HCT116 (cell line): ENCODE results near the gene CDKN2B-AS1. TPM values are rescaled to one million over a fixed set of nuclear protein-coding genes. Genes with fewer than 3 reads are reported as not detected.

Experiments
- ATAC-seq: fragments of 200-7000 bp; cut with Tn5 transposase; 2 replicates; pipeline ENCODE4 v1.9.1; 2020; ENCODE audit warnings: mild to moderate bottlenecking, moderate library complexity
- BruUV-seq: library from RNA; stranded (reverse); fragments of 400-500 nt; replicated peaks from 2 replicates; lab custom pipeline; 2021; lab: Mats Ljungman, UMichigan
- CTCF ChIA-PET: fragments of 300-600 bp; sonication (Branson Sonifier 250); formaldehyde crosslinking; loops from one replicate; lab custom pipeline; 2021; ENCODE audit warnings: antibody characterized with exemption; lab: Charles Lee
- POLR2A ChIA-PET: fragments of 300-600, 350-600 bp; sonication (Branson Sonifier 250); formaldehyde crosslinking; loops from one replicate; lab custom pipeline; 2021; ENCODE audit warnings: antibody characterized with exemption; lab: Charles Lee
- RAD21 ChIA-PET, 2 experiments: fragments of 300-600 bp; sonication (Branson Sonifier 250); formaldehyde crosslinking; loops; one replicate each; lab custom pipeline; 2023; ENCODE audit warnings: low total read pairs in 2 of 2; ENCODE audit not compliant: uncharacterized antibody in 2 of 2, unreplicated experiment in 2 of 2, low non-redundant PET in 1 of 2; lab: Charles Lee
- DNase-seq: peaks from one replicate; pipeline ENCODE4 v3.0.0-alpha.2; 2010; ENCODE audit warnings: low read depth, low spot score
- H2AFZ ChIP-seq: fragments of 200-600 bp; shearing (Covaris generic), sonication (generic); 2 replicates; pipeline ENCODE4 v1.6.1; 2017; ENCODE audit warnings: low read depth, mixed run types, mixed read lengths, antibody characterized with exemption, low read length; ENCODE audit not compliant: poor library complexity, severe bottlenecking
- H3K27ac ChIP-seq: 2 replicates; pipeline ENCODE4 v1.5.1; 2012; ENCODE audit warnings: low read depth, low read length
- H3K27me3 ChIP-seq: fragments of 200-600 bp; sonication (generic); 2 replicates; pipeline ENCODE4 v1.6.1; 2016; ENCODE audit warnings: mixed run types, low read length, mixed read lengths; ENCODE audit not compliant: insufficient read depth
- H3K36me3 ChIP-seq, 2 experiments: fragments of 200-500 bp in 1 of 2; fragments of 200-600 bp in 1 of 2; sonication (Bioruptor generic) in 1 of 2; sonication (generic) in 1 of 2; 2 replicates each; pipeline versions ENCODE4 v1.5.1 to v1.6.1; 2014 to 2016; ENCODE audit warnings: low read length in 2 of 2, inconsistent platforms in 1 of 2, mixed read lengths in 1 of 2, mixed run types in 1 of 2; ENCODE audit not compliant: insufficient read depth in 2 of 2, control insufficient read depth in 1 of 2
- H3K4me1 ChIP-seq, 2 experiments: fragments of 200-600 bp in 1 of 2; sonication (generic) in 1 of 2; 2 replicates each; pipeline versions ENCODE4 v1.5.1 to v1.6.1; 2012 to 2017; ENCODE audit warnings: low read length in 2 of 2, inconsistent platforms in 1 of 2, mild to moderate bottlenecking in 1 of 2, mixed read lengths in 1 of 2, mixed run types in 1 of 2, moderate library complexity in 1 of 2; ENCODE audit not compliant: insufficient read depth in 2 of 2, control insufficient read depth in 1 of 2
- H3K4me2 ChIP-seq: fragments of 200-600 bp; sonication (generic); 2 replicates; pipeline ENCODE4 v1.6.1; 2017; ENCODE audit warnings: mixed run types, low read length, mixed read lengths
- H3K4me3 ChIP-seq, 2 experiments: fragments of 200-600 bp in 1 of 2; sonication (generic) in 1 of 2; replicated peaks in 1 of 2; 2 replicates each; pipeline ENCODE4 v1.5.1; 2011 to 2016; ENCODE audit warnings: low read length in 2 of 2, control low read depth in 1 of 2, low read depth in 1 of 2, mild to moderate bottlenecking in 1 of 2, mixed read lengths in 1 of 2, mixed run types in 1 of 2
- H3K79me2 ChIP-seq: fragments of 200-600 bp; sonication (generic); 2 replicates; pipeline ENCODE4 v1.6.1; 2017; ENCODE audit warnings: mild to moderate bottlenecking, mixed run types, low read length, moderate library complexity, mixed read lengths; ENCODE audit not compliant: insufficient read depth
- H3K9ac ChIP-seq: fragments of 200-600 bp; sonication (generic); 2 replicates; pipeline ENCODE4 v1.6.1; 2016; ENCODE audit warnings: low read length, mixed read lengths
- H3K9me2 ChIP-seq: fragments of 200-600 bp; sonication (generic), shearing (Covaris generic); 2 replicates; pipeline ENCODE4 v1.6.1; 2017; ENCODE audit warnings: mixed run types, mild to moderate bottlenecking, moderate library complexity; ENCODE audit not compliant: insufficient read depth
- H3K9me3 ChIP-seq, 2 experiments: fragments of 200-500 bp in 1 of 2; fragments of 200-600 bp in 1 of 2; sonication (Bioruptor generic) in 1 of 2; sonication (generic) in 1 of 2; 2 replicates each; pipeline ENCODE4 v1.6.1; 2014 to 2017; ENCODE audit warnings: low read length in 2 of 2, mixed read lengths in 2 of 2, inconsistent platforms in 1 of 2, low read depth in 1 of 2, mild to moderate bottlenecking in 1 of 2, mixed run types in 1 of 2, moderate library complexity in 1 of 2; ENCODE audit not compliant: control insufficient read depth in 1 of 2, insufficient read depth in 1 of 2
- H4K20me1 ChIP-seq: fragments of 200-600 bp; sonication (generic), shearing (Covaris generic); 2 replicates; pipeline ENCODE4 v1.6.1; 2017; ENCODE audit warnings: mixed run types, mild to moderate bottlenecking, moderate library complexity; ENCODE audit not compliant: insufficient read depth
- CEBPB ChIP-seq: IDR thresholded peaks from 2 replicates; pipeline ENCODE4 v1.6.1; 2012; ENCODE audit warnings: low read depth
- EGR1 ChIP-seq: IDR thresholded peaks from 2 replicates; pipeline ENCODE4 v1.6.1; 2012; ENCODE audit warnings: low read depth
- ELF1 ChIP-seq: IDR thresholded peaks from 2 replicates; pipeline ENCODE4 v1.6.1; 2012; ENCODE audit warnings: low read depth, borderline replicate concordance
- EZH2 ChIP-seq: fragments of 200-600 bp; sonication (generic); IDR thresholded peaks from 2 replicates; pipeline ENCODE4 v1.6.1; 2017; ENCODE audit warnings: antibody characterized with exemption, mixed run types
- JUND ChIP-seq: IDR thresholded peaks from 2 replicates; pipeline ENCODE4 v1.6.1; 2012
- POLR2A ChIP-seq: IDR thresholded peaks from 2 replicates; pipeline ENCODE4 v1.7.0; 2011; ENCODE audit warnings: borderline replicate concordance; ENCODE audit not compliant: insufficient read depth, insufficient read length; ENCODE audit errors: extremely low read depth
- POLR2AphosphoS5 ChIP-seq: IDR thresholded peaks from 2 replicates; pipeline ENCODE4 v1.6.1; 2011; ENCODE audit warnings: mild to moderate bottlenecking, low read depth, low read length, moderate library complexity
- TCF7L2 ChIP-seq: IDR thresholded peaks from 2 replicates; pipeline ENCODE4 v1.7.0; 2011; ENCODE audit warnings: borderline replicate concordance, inconsistent platforms; ENCODE audit not compliant: insufficient read depth, insufficient read length; ENCODE audit errors: extremely low read depth
- ZBTB33 ChIP-seq: IDR thresholded peaks from 2 replicates; pipeline ENCODE4 v1.6.1; 2011; ENCODE audit warnings: mild to moderate bottlenecking, low read length, moderate library complexity; ENCODE audit not compliant: insufficient replicate concordance; ENCODE audit errors: extremely low read depth
- ZFX ChIP-seq: fragments of 450-650 bp; IDR thresholded peaks from 2 replicates; pipeline ENCODE4 v1.6.1; 2017
- intact Hi-C: fragments of 100-400 bp; cut with micrococcal nuclease; formaldehyde crosslinking; loops from 2 replicates; pipeline ENCODE4 v1.10.0; 2022
- total RNA-seq: library from RNA; stranded (reverse); gene quantifications from one replicate; pipeline ENCODE4 v1.2.1, GENCODE V29; 2021; ENCODE audit not compliant: unreplicated experiment
- TF ChIP-seq, protein P1 (sequence below): IDR thresholded peaks from 2 replicates; pipeline ENCODE4 v1.6.1; 2012; ENCODE audit warnings: low read depth
- TF ChIP-seq, protein P2 (sequence below), 3 experiments: fragments of 200-600 bp in 1 of 3; sonication (generic) in 1 of 3; IDR thresholded peaks in 2 of 3; conservative IDR thresholded peaks in 1 of 3; 2 replicates each; pipeline ENCODE4 v1.5.1; 2012 to 2017; ENCODE audit warnings: low read depth in 2 of 3, low read length in 2 of 3, antibody characterized with exemption in 1 of 3, borderline replicate concordance in 1 of 3, control low read depth in 1 of 3, mild to moderate bottlenecking in 1 of 3, mixed read lengths in 1 of 3, mixed run types in 1 of 3, moderate library complexity in 1 of 3; ENCODE audit not compliant: insufficient read depth in 1 of 3

CDKN2B-AS1 gene
- total RNA-seq, 1 experiment from 2014 or later: 1.7 TPM

DNA sequence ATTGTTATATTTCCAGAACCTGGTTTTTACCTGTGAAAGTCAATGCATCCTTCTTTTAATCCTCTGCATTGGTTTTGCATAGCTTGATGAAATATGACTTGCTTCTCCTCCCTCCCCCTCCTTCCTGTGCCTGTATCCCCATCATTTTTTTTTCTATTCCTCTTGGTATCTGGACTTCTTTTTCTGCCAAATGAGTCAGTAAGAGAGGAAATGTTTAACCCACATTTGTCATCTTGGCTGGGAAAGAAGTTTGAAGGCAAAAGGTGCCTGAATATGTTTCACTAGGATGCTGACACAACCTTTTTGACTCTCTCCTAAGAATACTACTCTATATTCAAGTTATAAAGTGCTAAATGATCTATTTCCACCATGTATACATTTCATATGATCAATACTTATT is 50.0 kb downstream of the CDKN2B-AS1 start (continued):
- TF ChIP-seq, protein P1, sequence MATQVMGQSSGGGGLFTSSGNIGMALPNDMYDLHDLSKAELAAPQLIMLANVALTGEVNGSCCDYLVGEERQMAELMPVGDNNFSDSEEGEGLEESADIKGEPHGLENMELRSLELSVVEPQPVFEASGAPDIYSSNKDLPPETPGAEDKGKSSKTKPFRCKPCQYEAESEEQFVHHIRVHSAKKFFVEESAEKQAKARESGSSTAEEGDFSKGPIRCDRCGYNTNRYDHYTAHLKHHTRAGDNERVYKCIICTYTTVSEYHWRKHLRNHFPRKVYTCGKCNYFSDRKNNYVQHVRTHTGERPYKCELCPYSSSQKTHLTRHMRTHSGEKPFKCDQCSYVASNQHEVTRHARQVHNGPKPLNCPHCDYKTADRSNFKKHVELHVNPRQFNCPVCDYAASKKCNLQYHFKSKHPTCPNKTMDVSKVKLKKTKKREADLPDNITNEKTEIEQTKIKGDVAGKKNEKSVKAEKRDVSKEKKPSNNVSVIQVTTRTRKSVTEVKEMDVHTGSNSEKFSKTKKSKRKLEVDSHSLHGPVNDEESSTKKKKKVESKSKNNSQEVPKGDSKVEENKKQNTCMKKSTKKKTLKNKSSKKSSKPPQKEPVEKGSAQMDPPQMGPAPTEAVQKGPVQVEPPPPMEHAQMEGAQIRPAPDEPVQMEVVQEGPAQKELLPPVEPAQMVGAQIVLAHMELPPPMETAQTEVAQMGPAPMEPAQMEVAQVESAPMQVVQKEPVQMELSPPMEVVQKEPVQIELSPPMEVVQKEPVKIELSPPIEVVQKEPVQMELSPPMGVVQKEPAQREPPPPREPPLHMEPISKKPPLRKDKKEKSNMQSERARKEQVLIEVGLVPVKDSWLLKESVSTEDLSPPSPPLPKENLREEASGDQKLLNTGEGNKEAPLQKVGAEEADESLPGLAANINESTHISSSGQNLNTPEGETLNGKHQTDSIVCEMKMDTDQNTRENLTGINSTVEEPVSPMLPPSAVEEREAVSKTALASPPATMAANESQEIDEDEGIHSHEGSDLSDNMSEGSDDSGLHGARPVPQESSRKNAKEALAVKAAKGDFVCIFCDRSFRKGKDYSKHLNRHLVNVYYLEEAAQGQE: no peak
- TF ChIP-seq TCF7L2: no peak

DNA sequence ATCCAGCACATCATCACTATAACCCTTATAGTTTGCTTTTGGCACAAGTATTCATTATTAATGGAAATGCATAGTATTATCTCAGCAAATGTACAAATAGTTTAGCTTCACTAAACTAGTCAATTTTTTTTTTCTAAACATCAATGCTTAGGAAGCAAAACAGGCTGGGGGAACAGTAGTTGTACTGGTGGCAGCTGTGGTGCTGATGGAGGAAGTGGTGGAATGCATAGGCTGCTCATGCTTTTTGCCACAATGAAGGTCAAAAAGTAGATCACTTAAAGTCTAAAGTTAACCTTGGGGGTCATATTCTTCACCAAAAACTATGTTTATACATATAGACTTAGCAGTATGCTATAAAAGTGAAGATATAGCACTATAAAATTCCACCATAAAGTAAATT is 50.8 kb downstream of the CDKN2B-AS1 start:
- Histone ChIP-seq H4K20me1 (no peaks in the 10 kb centered on the region), H3K4me3 (no peak overlapping the region), H3K9me3 (no peaks in the 10 kb centered on the region), H3K27ac (no peak overlapping the region), H3K79me2 (no peaks in the 10 kb centered on the region), H2AFZ (no peak overlapping the region), H3K4me1 (peaks cover 18% of the 10 kb centered on the region in 2 experiments), H3K4me2 (no peak overlapping the region), H3K9ac (no peak overlapping the region), H3K27me3 (no peaks in the 10 kb centered on the region), H3K9me2 (no peaks in the 10 kb centered on the region), H3K36me3 (no peaks in the 10 kb centered on the region)
- CTCF ChIA-PET: interaction anchor here (1.2 kb wide), 1 partner anchor 37 kb away, joined by 4 read pairs; the partner anchor contains the start of gene CDKN2B
- RAD21 ChIA-PET: no interaction called here
- POLR2A ChIA-PET: no interaction called here
- DNase-seq (no peak), ATAC-seq (no peak)
- intact Hi-C loops: no loop called here
- no TSS peak for BruUV-seq
- TF ChIP-seq JUND (no peak), POLR2AphosphoS5 (no peak), EGR1 (no peak), ZFX (no peak), CEBPB (no peak), TCF7L2 (no peak), ELF1 (no peak), POLR2A (no peak), EZH2 (no peak), ZBTB33 (no peak)
- TF ChIP-seq, protein P2, sequence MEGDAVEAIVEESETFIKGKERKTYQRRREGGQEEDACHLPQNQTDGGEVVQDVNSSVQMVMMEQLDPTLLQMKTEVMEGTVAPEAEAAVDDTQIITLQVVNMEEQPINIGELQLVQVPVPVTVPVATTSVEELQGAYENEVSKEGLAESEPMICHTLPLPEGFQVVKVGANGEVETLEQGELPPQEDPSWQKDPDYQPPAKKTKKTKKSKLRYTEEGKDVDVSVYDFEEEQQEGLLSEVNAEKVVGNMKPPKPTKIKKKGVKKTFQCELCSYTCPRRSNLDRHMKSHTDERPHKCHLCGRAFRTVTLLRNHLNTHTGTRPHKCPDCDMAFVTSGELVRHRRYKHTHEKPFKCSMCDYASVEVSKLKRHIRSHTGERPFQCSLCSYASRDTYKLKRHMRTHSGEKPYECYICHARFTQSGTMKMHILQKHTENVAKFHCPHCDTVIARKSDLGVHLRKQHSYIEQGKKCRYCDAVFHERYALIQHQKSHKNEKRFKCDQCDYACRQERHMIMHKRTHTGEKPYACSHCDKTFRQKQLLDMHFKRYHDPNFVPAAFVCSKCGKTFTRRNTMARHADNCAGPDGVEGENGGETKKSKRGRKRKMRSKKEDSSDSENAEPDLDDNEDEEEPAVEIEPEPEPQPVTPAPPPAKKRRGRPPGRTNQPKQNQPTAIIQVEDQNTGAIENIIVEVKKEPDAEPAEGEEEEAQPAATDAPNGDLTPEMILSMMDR (IDR thresholded peaks at IDR 0.05 in 2 of 3, conservative IDR thresholded peaks at IDR 0.05 in 1 of 3; ENCODE audit: borderline replicate concordance in 1 of 3, insufficient read depth in 1 of 3, low read depth in 2 of 3, low read length in 2 of 3): no peak
- TF ChIP-seq, protein P1: no peak
